H1 (cell line): ENCODE data around the gene KDR. TPM values are rescaled to one million over a fixed set of nuclear protein-coding genes. Genes with fewer than 3 reads are reported as not detected.

Experiments used
- CTCF ChIA-PET: fragments of 300-600 bp; sonication (Branson Sonifier 250); formaldehyde crosslinking; loops from one replicate; lab custom pipeline; 2021; ENCODE audit not compliant: partially characterized antibody; lab: Charles Lee
- POLR2A ChIA-PET: fragments of 300-600 bp; sonication (Branson Sonifier 250); formaldehyde crosslinking; loops from one replicate; lab custom pipeline; 2021; ENCODE audit warnings: inconsistent platforms; ENCODE audit not compliant: partially characterized antibody; lab: Charles Lee
- DNase-seq, 2 experiments: peaks; one replicate each; pipeline versions ENCODE4 v3.0.0 to v3.0.0-alpha.2; 2010 to 2022; ENCODE audit warnings: low spot score in 2 of 2, low read depth in 1 of 2, mixed read lengths in 1 of 2
- FAIRE-seq: peaks from 2 replicates; lab custom pipeline; 2011; peaks lifted over from hg19 to GRCh38; lab: Jason Lieb, UNC
- H2AFZ ChIP-seq: 2 replicates; pipeline ENCODE4 v1.8.1; 2012; ENCODE audit warnings: low read length, inconsistent platforms
- H2AK5ac ChIP-seq: 2 replicates; pipeline ENCODE4 v1.6.1; 2013; ENCODE audit warnings: low read depth, low read length
- H2BK120ac ChIP-seq: replicated peaks from 2 replicates; pipeline ENCODE3; 2013; ENCODE audit warnings: low read depth, low read length, inconsistent platforms
- H2BK12ac ChIP-seq: 2 replicates; pipeline ENCODE4 v1.6.1; 2013; ENCODE audit warnings: low read depth, low read length
- H2BK15ac ChIP-seq: 2 replicates; pipeline ENCODE4 v1.6.1; 2013; ENCODE audit warnings: low read length
- H2BK20ac ChIP-seq: 2 replicates; pipeline ENCODE4 v1.6.1; 2013; ENCODE audit warnings: low read length
- H2BK5ac ChIP-seq: 2 replicates; pipeline ENCODE4 v1.6.1; 2013; ENCODE audit warnings: low read depth, low read length
- H3K14ac ChIP-seq: 2 replicates; pipeline ENCODE4 v1.6.1; 2013; ENCODE audit warnings: inconsistent platforms; ENCODE audit not compliant: insufficient read length
- H3K18ac ChIP-seq: 2 replicates; pipeline ENCODE4 v1.6.1; 2013; ENCODE audit warnings: low read length; ENCODE audit errors: extremely low read depth
- H3K23ac ChIP-seq: 2 replicates; pipeline ENCODE4 v1.6.1; 2013; ENCODE audit warnings: inconsistent platforms; ENCODE audit not compliant: insufficient read length
- H3K23me2 ChIP-seq: 2 replicates; pipeline ENCODE4 v1.6.1; 2013; ENCODE audit warnings: low read depth, low read length
- H3K27ac ChIP-seq: 2 replicates; pipeline ENCODE4 v1.6.1; 2011; ENCODE audit warnings: low read depth, low read length, inconsistent platforms
- H3K27me3 ChIP-seq, 4 experiments: replicated peaks in 1 of 4; 1 replicate in 1 of 4; 2 replicates in 3 of 4; pipeline versions ENCODE4 v1.6.1 to v1.8.1; 2011 to 2013; ENCODE audit warnings: low read length in 3 of 4, mild to moderate bottlenecking in 3 of 4, inconsistent platforms in 2 of 4, mixed read lengths in 2 of 4, moderate library complexity in 1 of 4; ENCODE audit not compliant: control insufficient read depth in 3 of 4, insufficient read depth in 3 of 4; ENCODE audit errors: extremely low read depth in 1 of 4
- H3K36me3 ChIP-seq, 4 experiments: 2 replicates each; pipeline versions ENCODE4 v1.6.1 to v1.8.1; 2011 to 2013; ENCODE audit warnings: mild to moderate bottlenecking in 4 of 4, low read length in 3 of 4, moderate library complexity in 2 of 4, control low read depth in 1 of 4, inconsistent platforms in 1 of 4; ENCODE audit not compliant: insufficient read depth in 4 of 4, control insufficient read depth in 2 of 4
- H3K4ac ChIP-seq: replicated peaks from 2 replicates; pipeline ENCODE3; 2013; ENCODE audit warnings: low read length, low read depth, mixed read lengths, inconsistent platforms; ENCODE audit not compliant: insufficient read length
- H3K4me1 ChIP-seq, 4 experiments: replicated peaks in 1 of 4; 1 replicate in 1 of 4; 2 replicates in 3 of 4; pipeline versions ENCODE4 v1.6.1 to v1.8.1; 2011 to 2013; ENCODE audit warnings: low read length in 3 of 4, inconsistent platforms in 2 of 4, mixed read lengths in 1 of 4; ENCODE audit not compliant: insufficient read depth in 4 of 4, control insufficient read depth in 3 of 4
- H3K4me2 ChIP-seq, 2 experiments: 2 replicates each; pipeline versions ENCODE4 v1.6.1 to v1.8.1; 2011 to 2013; ENCODE audit warnings: low read depth in 2 of 2, low read length in 2 of 2, control low read depth in 1 of 2, inconsistent platforms in 1 of 2, mild to moderate bottlenecking in 1 of 2; ENCODE audit not compliant: insufficient read depth in 1 of 2
- H3K4me3 ChIP-seq, 4 experiments: fragments of 200-600, 300-600 bp in 1 of 4; sonication (generic), shearing (Covaris generic), sonication (Bioruptor Twin) in 1 of 4; 2 replicates each; pipeline versions ENCODE4 v1.5.1 to v1.8.1; 2011 to 2016; ENCODE audit warnings: low read length in 4 of 4, low read depth in 3 of 4, control low read depth in 2 of 4, inconsistent platforms in 2 of 4, mild to moderate bottlenecking in 2 of 4, mixed read lengths in 1 of 4, moderate library complexity in 1 of 4; ENCODE audit not compliant: insufficient read depth in 2 of 4; ENCODE audit errors: extremely low read depth in 1 of 4
- H3K56ac ChIP-seq: replicated peaks from 2 replicates; pipeline ENCODE3; 2013; ENCODE audit warnings: low read depth, mild to moderate bottlenecking, mixed read lengths, low read length, inconsistent platforms; ENCODE audit not compliant: insufficient read length
- H3K79me1 ChIP-seq: 2 replicates; pipeline ENCODE4 v1.6.1; 2013; ENCODE audit warnings: low read depth, low read length, control low read depth
- H3K79me2 ChIP-seq, 2 experiments: 2 replicates each; pipeline versions ENCODE4 v1.6.1 to v1.8.1; 2012 to 2013; ENCODE audit warnings: low read length in 2 of 2, mild to moderate bottlenecking in 2 of 2, inconsistent platforms in 1 of 2; ENCODE audit not compliant: insufficient read depth in 2 of 2, control insufficient read depth in 1 of 2
- H3K9ac ChIP-seq, 4 experiments: replicated peaks in 1 of 4; 1 replicate in 1 of 4; 2 replicates in 3 of 4; pipeline versions ENCODE4 v1.6.1 to v1.8.1; 2011 to 2013; ENCODE audit warnings: low read depth in 3 of 4, low read length in 3 of 4, control low read depth in 2 of 4, mild to moderate bottlenecking in 2 of 4, moderate library complexity in 2 of 4, inconsistent platforms in 1 of 4; ENCODE audit errors: extremely low read depth in 1 of 4
- H3K9me3 ChIP-seq, 2 experiments: 2 replicates each; pipeline versions ENCODE4 v1.6.1 to v1.8.1; 2012 to 2013; ENCODE audit warnings: mild to moderate bottlenecking in 2 of 2, moderate library complexity in 2 of 2, control low read depth in 1 of 2, inconsistent platforms in 1 of 2, low read depth in 1 of 2, low read length in 1 of 2, mixed read lengths in 1 of 2; ENCODE audit not compliant: insufficient read depth in 2 of 2
- H4K20me1 ChIP-seq, 2 experiments: replicated peaks in 1 of 2; 2 replicates each; pipeline versions ENCODE3 to v1.8.1; 2011 to 2013; ENCODE audit warnings: inconsistent platforms in 2 of 2, low read length in 2 of 2, mild to moderate bottlenecking in 1 of 2; ENCODE audit not compliant: insufficient read depth in 2 of 2, control insufficient read depth in 1 of 2
- H4K5ac ChIP-seq: 2 replicates; pipeline ENCODE4 v1.6.1; 2013; ENCODE audit warnings: low read length, low read depth, mixed read lengths, inconsistent platforms; ENCODE audit not compliant: insufficient read length
- H4K8ac ChIP-seq: 2 replicates; pipeline ENCODE4 v1.8.0; 2013; ENCODE audit warnings: mild to moderate bottlenecking, moderate library complexity, low read length, inconsistent platforms; ENCODE audit not compliant: insufficient read depth; ENCODE audit errors: extremely low read depth
- H4K91ac ChIP-seq: replicated peaks from 2 replicates; pipeline ENCODE3; 2013; ENCODE audit warnings: low read length, mixed read lengths, inconsistent platforms; ENCODE audit not compliant: insufficient read length
- BRCA1 ChIP-seq: IDR thresholded peaks from 2 replicates; pipeline ENCODE4 v1.6.1; 2012; ENCODE audit warnings: low read depth, low read length, improper control_type of control experiment
- CTBP2 ChIP-seq: IDR thresholded peaks from 2 replicates; pipeline ENCODE4 v1.7.0; 2011; ENCODE audit warnings: borderline replicate concordance, mild to moderate bottlenecking, moderate library complexity, mixed read lengths, low read length; ENCODE audit not compliant: insufficient read depth, insufficient read length
- GABPA ChIP-seq: IDR thresholded peaks from 2 replicates; pipeline ENCODE4 v1.6.1; 2011; ENCODE audit warnings: mild to moderate bottlenecking, low read length, moderate library complexity, borderline replicate concordance; ENCODE audit not compliant: insufficient read depth
- HDAC2 ChIP-seq, 2 experiments: fragments of 300-600 bp in 1 of 2; sonication (generic) in 1 of 2; IDR thresholded peaks; 2 replicates each; pipeline ENCODE4 v1.6.1; 2011 to 2012; ENCODE audit warnings: low read depth in 2 of 2, low read length in 2 of 2, mild to moderate bottlenecking in 2 of 2, moderate library complexity in 2 of 2, borderline replicate concordance in 1 of 2, inconsistent platforms in 1 of 2
- HDAC6 ChIP-seq: IDR thresholded peaks from one replicate; pipeline ENCODE4 v1.7.1; 2012; ENCODE audit warnings: low read depth, mild to moderate bottlenecking, inconsistent platforms, low read length, moderate library complexity
- RBBP5 ChIP-seq: IDR thresholded peaks from 2 replicates; pipeline ENCODE4 v1.7.1; 2012; ENCODE audit warnings: low read depth, mild to moderate bottlenecking, inconsistent platforms, low read length, moderate library complexity, borderline replicate concordance
- RFX5 ChIP-seq: IDR thresholded peaks from 2 replicates; pipeline ENCODE4 v1.6.1; 2011; ENCODE audit warnings: low read depth, low read length, improper control_type of control experiment, borderline replicate concordance
- SP1 ChIP-seq: IDR thresholded peaks from 2 replicates; pipeline ENCODE4 v1.6.1; 2011; ENCODE audit warnings: low read depth, low read length
- ZNF274 ChIP-seq: IDR thresholded peaks from 2 replicates; pipeline ENCODE4 v1.7.0; 2012; ENCODE audit warnings: low read length, borderline replicate concordance; ENCODE audit errors: extremely low read depth
- WGBS, 2 experiments: shearing (Covaris generic) in 1 of 2; methylation state at CpG; one replicate each; pipeline versions ENCODE4 v1.1.6 to v1.1.7; 2013 to 2015; ENCODE audit warnings: low lambda C conversion rate in 2 of 2, mixed read lengths in 2 of 2, inconsistent platforms in 1 of 2, low coverage in 1 of 2, missing lambda C conversion rate in 1 of 2; ENCODE audit not compliant: insufficient replicate concordance in 2 of 2, insufficient coverage in 1 of 2, insufficient read length in 1 of 2; ENCODE audit errors: extremely low coverage in 1 of 2, missing lambda C conversion rate in 1 of 2; 5-methylcytosine and 5-hydroxymethylcytosine counted together
- polyA plus RNA-seq, 7 experiments: library from polyadenylated mRNA; depleted of rRNA in 3 of 7; stranded (reverse) in 5 of 7; unstranded in 2 of 7; fragments of >200 nt in 5 of 7; fragments of 200-250 nt in 2 of 7; gene quantifications; 1 replicate in 5 of 7; 2 replicates in 1 of 7; 4 replicates in 1 of 7; pipeline versions ENCODE4 v1.2.1 to v1.2.3, GENCODE V29; 2011 to 2013; ENCODE audit warnings: missing spikeins in 2 of 7, mixed read lengths in 2 of 7
- total RNA-seq: library from RNA; stranded (reverse); fragmentation: NEBNext Ultra II Directional; extraction: Animal tissue kit (Norgen Biotek cat#: 25700); gene quantifications from 2 replicates; pipeline ENCODE4 v1.2.1, GENCODE V29; 2021
- TF ChIP-seq, protein P1 (sequence below): IDR thresholded peaks from 2 replicates; pipeline ENCODE4 v1.6.1; 2011; ENCODE audit warnings: low read length, improper control_type of control experiment

Gene KDR
- total and polyA plus RNA-seq, 2 of the 8 experiments (the other 6 are each of a cell fraction or from before 2014, with no cell fraction given): 69.3 to 106 TPM

- no peak overlapping the region for H2AFZ ChIP-seq
- 87% methylated on average over 7 of the region's 7 CpGs; no CpG with 5 or more reads in 1 of the 2 experiments for WGBS, 2 experiments
Observed at GRCh38 chr4:55068522-55068921, 56.9 kb downstream of the KDR start.

More at GRCh38 chr4:55068522-55068921, 56.9 kb downstream of the KDR start:
- H3K18ac ChIP-seq: no peak overlapping the region
- no peak overlapping the region for H4K8ac ChIP-seq
- H3K4ac ChIP-seq: no peak overlapping the region
- H4K20me1 ChIP-seq: no peaks in the 10 kb centered on the region
- H2AK5ac ChIP-seq: no peak overlapping the region
- no peaks in the 10 kb centered on the region for H3K27me3 ChIP-seq
- TF ChIP-seq CTBP2 (no peak), HDAC2 (IDR thresholded peaks at IDR 0.05; ENCODE audit: borderline replicate concordance in 1 of 2, low read depth in 2 of 2, low read length in 2 of 2) (no peak), SP1 (no peak), GABPA (no peak), BRCA1 (no peak), RBBP5 (no peak), HDAC6 (no peak), RFX5 (no peak), ZNF274 (no peak)
- TF ChIP-seq, protein P1, sequence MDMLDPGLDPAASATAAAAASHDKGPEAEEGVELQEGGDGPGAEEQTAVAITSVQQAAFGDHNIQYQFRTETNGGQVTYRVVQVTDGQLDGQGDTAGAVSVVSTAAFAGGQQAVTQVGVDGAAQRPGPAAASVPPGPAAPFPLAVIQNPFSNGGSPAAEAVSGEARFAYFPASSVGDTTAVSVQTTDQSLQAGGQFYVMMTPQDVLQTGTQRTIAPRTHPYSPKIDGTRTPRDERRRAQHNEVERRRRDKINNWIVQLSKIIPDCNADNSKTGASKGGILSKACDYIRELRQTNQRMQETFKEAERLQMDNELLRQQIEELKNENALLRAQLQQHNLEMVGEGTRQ: no peak
- TF ChIP-seq, all 59 proteins: peak for 0
- no peak overlapping the region for H4K91ac ChIP-seq
- H2BK20ac ChIP-seq: no peak overlapping the region
- H3K56ac ChIP-seq: no peak overlapping the region
- H3K14ac ChIP-seq: no peak overlapping the region
- no peaks in the 10 kb centered on the region for H3K36me3 ChIP-seq
- H3K9me3 ChIP-seq: no peaks in the 10 kb centered on the region
- no peak overlapping the region for H4K5ac ChIP-seq
- no peak overlapping the region for H2BK12ac ChIP-seq
- H3K4me2 ChIP-seq: no peak overlapping the region
- no peaks in the 10 kb centered on the region for H3K79me2 ChIP-seq
- H3K27ac ChIP-seq: no peak overlapping the region
- no peak overlapping the region for H3K9ac ChIP-seq
- ChIA-PET POLR2A (interaction anchor here (1.0 kb wide), 1 partner anchor 11 kb away, joined by 5 read pairs; no protein-coding TSS in a partner anchor), CTCF (interaction anchor here (0.7 to 2.4 kb wide), 3 partner anchors 60 to 97 kb away, joined by 3 to 8 read pairs (median 7); no protein-coding TSS in a partner anchor)
- no peaks in the 10 kb centered on the region for H3K23me2 ChIP-seq
- no peak overlapping the region for H2BK15ac ChIP-seq
- H2BK120ac ChIP-seq: no peak overlapping the region
- H3K79me1 ChIP-seq: no peaks in the 10 kb centered on the region
- H3K4me3 ChIP-seq: no peak overlapping the region
- no peak overlapping the region for H3K23ac ChIP-seq
- no peaks in the 10 kb centered on the region for H3K4me1 ChIP-seq
- no peak overlapping the region for H2BK5ac ChIP-seq
- no peak for FAIRE-seq
- no peak for DNase-seq
